Stimulated activated CD8-positive, alpha-beta memory T cell treated with anti-CD3 and anti-CD28 coated beads, Interleukin-2, amount 100 ng/mL, for 48 hours (primary cell): ENCODE measurements around the gene CENPL.

ENCODE experiments used
- DNase-seq, 2 donors: peaks; one replicate each; pipeline ENCODE4 v3.0.0-alpha.2; 2020; ENCODE audit warnings: low read depth in 2 of 2

CENPL gene

GRCh38 chr1:173758110-173758509 is 66.6 kb downstream of the CENPL start:
- DNase-seq, result no peak

GRCh38 chr1:173757666-173758065 is 67.0 kb downstream of the CENPL start:
- DNase-seq, result no peak

- no peak for DNase-seq
Observed at GRCh38 chr1:173753830-173754229, 70.9 kb downstream of the CENPL start.
